ENCODE data around the gene PARVB. TPM values are rescaled to one million over a fixed set of nuclear protein-coding genes. Genes with fewer than 3 reads are reported as not detected.

The PARVB gene
- total and polyA plus RNA-seq, 2 of the 8 experiments (the other 6 are each of a cell fraction or from before 2014, with no cell fraction given): 14.5 to 18.6 TPM

GRCh38 chr22:44133901-44134571 lies 109.9 kb downstream of the PARVB start:
- no peaks in the 10 kb centered on the region for H3K79me2 ChIP-seq (ENCODE audit: control insufficient read depth in 1 of 2, insufficient read depth in 2 of 2, low read length in 2 of 2)
- H4K91ac ChIP-seq (replicated peaks; ENCODE audit: insufficient read length, low read length): no peak overlapping the region
- H2BK20ac ChIP-seq (ENCODE audit: low read length): no peak overlapping the region
- H3K4me3 ChIP-seq (ENCODE audit: extremely low read depth in 1 of 4, insufficient read depth in 2 of 4, low read depth in 3 of 4, low read length in 4 of 4): no peak overlapping the region
- H4K5ac ChIP-seq (ENCODE audit: insufficient read length, low read depth, low read length): no peak overlapping the region
- H4K8ac ChIP-seq (ENCODE audit: extremely low read depth, insufficient read depth, low read length): no peak overlapping the region
- no peak overlapping the region for H2AK5ac ChIP-seq (ENCODE audit: low read depth, low read length)
- FAIRE-seq (no peak), DNase-seq (ENCODE audit: low read depth in 1 of 2, low spot score in 2 of 2) (no peak)
- no peaks in the 10 kb centered on the region for H3K79me1 ChIP-seq (ENCODE audit: low read depth, low read length)
- no peak overlapping the region for H3K14ac ChIP-seq (ENCODE audit: insufficient read length)
- H3K56ac ChIP-seq (replicated peaks; ENCODE audit: insufficient read length, low read depth, low read length): no peak overlapping the region
- no peaks in the 10 kb centered on the region for H3K23me2 ChIP-seq (ENCODE audit: low read depth, low read length)
- H3K27me3 ChIP-seq (replicated peaks in 1 of 4; ENCODE audit: control insufficient read depth in 3 of 4, extremely low read depth in 1 of 4, insufficient read depth in 3 of 4, low read length in 3 of 4): no peaks in the 10 kb centered on the region
- no peak overlapping the region for H3K4me2 ChIP-seq (ENCODE audit: insufficient read depth in 1 of 2, low read depth in 2 of 2, low read length in 2 of 2)
- H2BK120ac ChIP-seq (replicated peaks; ENCODE audit: low read depth, low read length): no peak overlapping the region
- H3K27ac ChIP-seq (ENCODE audit: low read depth, low read length): no peak overlapping the region
- POLR2A ChIA-PET (ENCODE audit: partially characterized antibody): interaction anchor here (0.8 kb wide), 1 partner anchor 12 kb away, joined by 3 read pairs; no protein-coding TSS in a partner anchor
- H2BK5ac ChIP-seq (ENCODE audit: low read depth, low read length): no peak overlapping the region
- CTCF ChIA-PET (ENCODE audit: partially characterized antibody): interaction anchor here (0.9 to 1.3 kb wide), 3 partner anchors 15 to 141 kb away, joined by 3 to 4 read pairs (median 4); no protein-coding TSS in a partner anchor
- H3K4ac ChIP-seq (replicated peaks; ENCODE audit: insufficient read length, low read depth, low read length): no peak overlapping the region
- H3K36me3 ChIP-seq (ENCODE audit: control insufficient read depth in 2 of 4, insufficient read depth in 4 of 4, low read length in 3 of 4): no peaks in the 10 kb centered on the region
- no peak overlapping the region; the same call in 1 of the 2 replicates for H2BK15ac ChIP-seq (ENCODE audit: low read length)
- no peak overlapping the region for H2BK12ac ChIP-seq (ENCODE audit: low read depth, low read length)
- TF ChIP-seq GTF2F1 (IDR thresholded peaks at IDR 0.05; ENCODE audit: borderline replicate concordance, low read depth, low read length): no peak
- 97% methylated on average over 21 of the region's 21 CpGs; no CpG with 5 or more reads in 1 of the 2 experiments for WGBS, 2 experiments (ENCODE audit: extremely low coverage in 1 of 2, insufficient coverage in 1 of 2, insufficient read length in 1 of 2, insufficient replicate concordance in 2 of 2, low coverage in 1 of 2, low lambda C conversion rate in 2 of 2, missing lambda C conversion rate in 1 of 2)
- no peak overlapping the region for H3K23ac ChIP-seq (ENCODE audit: insufficient read length)
- peaks cover 0 to 8% (median 4%) of the 10 kb centered on the region in 4 experiments; a peak in 4 of 7 replicates for H3K4me1 ChIP-seq (replicated peaks in 1 of 4; ENCODE audit: control insufficient read depth in 3 of 4, insufficient read depth in 4 of 4, low read length in 3 of 4)
- no peaks in the 10 kb centered on the region for H4K20me1 ChIP-seq (replicated peaks in 1 of 2; ENCODE audit: control insufficient read depth in 1 of 2, insufficient read depth in 2 of 2, low read length in 2 of 2)
- no peak overlapping the region for H3K18ac ChIP-seq (ENCODE audit: extremely low read depth, low read length)
- no peak overlapping the region for H2AFZ ChIP-seq (ENCODE audit: low read length)
- H3K9ac ChIP-seq (replicated peaks in 1 of 4; ENCODE audit: extremely low read depth in 1 of 4, low read depth in 3 of 4, low read length in 3 of 4): no peak overlapping the region
- peaks cover 12 to 17% of the 10 kb centered on the region in 2 experiments; a peak in 3 of 4 replicates for H3K9me3 ChIP-seq (ENCODE audit: insufficient read depth in 2 of 2, low read depth in 1 of 2, low read length in 1 of 2)
